OCI-LY1 (cell line): ENCODE data around the gene IZUMO4.

ENCODE experiments used
- CTCF ChIP-seq: fragments of 200-600 bp; sonication (generic), shearing (Covaris generic); IDR thresholded peaks from 2 replicates; pipeline ENCODE4 v1.5.1; 2017; ENCODE audit warnings: mild to moderate bottlenecking, antibody characterized with exemption, low read length, moderate library complexity, mixed read lengths
- EZH2 ChIP-seq: fragments of 200-600 bp; sonication (generic), shearing (Covaris generic); IDR thresholded peaks from 2 replicates; pipeline ENCODE4 v1.8.0; 2017; ENCODE audit warnings: borderline replicate concordance, mixed run types, mild to moderate bottlenecking, antibody characterized with exemption, low read length, moderate library complexity, mixed read lengths

GRCh38 chr19:2064395-2064787 is 32.3 kb upstream of the IZUMO4 start:
- no peak for TF ChIP-seq CTCF
- no peak for TF ChIP-seq EZH2
